Measurements from ENCODE around the gene SETBP1.

DNA sequence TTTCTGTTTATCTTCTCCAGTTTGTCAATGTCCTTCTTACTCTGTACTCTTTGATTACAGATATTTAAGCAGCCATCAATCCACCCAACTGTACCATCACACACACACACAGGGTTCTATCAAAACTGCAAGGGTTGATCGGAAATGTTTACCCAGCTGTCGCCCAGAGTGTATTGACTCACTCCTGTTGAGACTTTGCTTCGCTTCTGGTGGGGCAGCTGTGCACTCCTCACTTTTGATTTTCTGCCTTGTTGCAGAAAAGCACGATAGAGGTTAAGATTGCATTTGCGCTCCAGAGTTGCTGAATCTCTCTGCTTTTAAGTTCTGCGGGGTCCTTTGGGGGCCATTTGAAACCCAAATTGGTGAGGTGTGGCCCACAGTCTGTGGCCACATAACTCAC lies 216.2 kb downstream of the SETBP1 start:
- TF ChIP-seq, protein P1, sequence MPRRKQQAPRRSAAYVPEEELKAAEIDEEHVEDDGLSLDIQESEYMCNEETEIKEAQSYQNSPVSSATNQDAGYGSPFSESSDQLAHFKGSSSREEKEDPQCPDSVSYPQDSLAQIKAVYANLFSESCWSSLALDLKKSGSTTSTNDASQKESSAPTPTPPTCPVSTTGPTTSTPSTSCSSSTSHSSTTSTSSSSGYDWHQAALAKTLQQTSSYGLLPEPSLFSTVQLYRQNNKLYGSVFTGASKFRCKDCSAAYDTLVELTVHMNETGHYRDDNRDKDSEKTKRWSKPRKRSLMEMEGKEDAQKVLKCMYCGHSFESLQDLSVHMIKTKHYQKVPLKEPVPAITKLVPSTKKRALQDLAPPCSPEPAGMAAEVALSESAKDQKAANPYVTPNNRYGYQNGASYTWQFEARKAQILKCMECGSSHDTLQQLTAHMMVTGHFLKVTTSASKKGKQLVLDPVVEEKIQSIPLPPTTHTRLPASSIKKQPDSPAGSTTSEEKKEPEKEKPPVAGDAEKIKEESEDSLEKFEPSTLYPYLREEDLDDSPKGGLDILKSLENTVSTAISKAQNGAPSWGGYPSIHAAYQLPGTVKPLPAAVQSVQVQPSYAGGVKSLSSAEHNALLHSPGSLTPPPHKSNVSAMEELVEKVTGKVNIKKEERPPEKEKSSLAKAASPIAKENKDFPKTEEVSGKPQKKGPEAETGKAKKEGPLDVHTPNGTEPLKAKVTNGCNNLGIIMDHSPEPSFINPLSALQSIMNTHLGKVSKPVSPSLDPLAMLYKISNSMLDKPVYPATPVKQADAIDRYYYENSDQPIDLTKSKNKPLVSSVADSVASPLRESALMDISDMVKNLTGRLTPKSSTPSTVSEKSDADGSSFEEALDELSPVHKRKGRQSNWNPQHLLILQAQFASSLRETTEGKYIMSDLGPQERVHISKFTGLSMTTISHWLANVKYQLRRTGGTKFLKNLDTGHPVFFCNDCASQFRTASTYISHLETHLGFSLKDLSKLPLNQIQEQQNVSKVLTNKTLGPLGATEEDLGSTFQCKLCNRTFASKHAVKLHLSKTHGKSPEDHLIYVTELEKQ (tag by site-specific recombination; IDR thresholded peaks at IDR 0.05; ENCODE audit: borderline replicate concordance): no peak
- TF ChIP-seq, protein P2, sequence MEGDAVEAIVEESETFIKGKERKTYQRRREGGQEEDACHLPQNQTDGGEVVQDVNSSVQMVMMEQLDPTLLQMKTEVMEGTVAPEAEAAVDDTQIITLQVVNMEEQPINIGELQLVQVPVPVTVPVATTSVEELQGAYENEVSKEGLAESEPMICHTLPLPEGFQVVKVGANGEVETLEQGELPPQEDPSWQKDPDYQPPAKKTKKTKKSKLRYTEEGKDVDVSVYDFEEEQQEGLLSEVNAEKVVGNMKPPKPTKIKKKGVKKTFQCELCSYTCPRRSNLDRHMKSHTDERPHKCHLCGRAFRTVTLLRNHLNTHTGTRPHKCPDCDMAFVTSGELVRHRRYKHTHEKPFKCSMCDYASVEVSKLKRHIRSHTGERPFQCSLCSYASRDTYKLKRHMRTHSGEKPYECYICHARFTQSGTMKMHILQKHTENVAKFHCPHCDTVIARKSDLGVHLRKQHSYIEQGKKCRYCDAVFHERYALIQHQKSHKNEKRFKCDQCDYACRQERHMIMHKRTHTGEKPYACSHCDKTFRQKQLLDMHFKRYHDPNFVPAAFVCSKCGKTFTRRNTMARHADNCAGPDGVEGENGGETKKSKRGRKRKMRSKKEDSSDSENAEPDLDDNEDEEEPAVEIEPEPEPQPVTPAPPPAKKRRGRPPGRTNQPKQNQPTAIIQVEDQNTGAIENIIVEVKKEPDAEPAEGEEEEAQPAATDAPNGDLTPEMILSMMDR (tag by site-specific recombination; IDR thresholded peaks at IDR 0.05): no peak
